ENCODE data around the gene IGDCC3. TPM values are rescaled to one million over a fixed set of nuclear protein-coding genes. Genes with fewer than 3 reads are reported as not detected.

IGDCC3 gene
- total and polyA plus RNA-seq, 2 of the 8 experiments (the other 6 are each of a cell fraction or from before 2014, with no cell fraction given), result 26.8 to 45.7 TPM

DNA sequence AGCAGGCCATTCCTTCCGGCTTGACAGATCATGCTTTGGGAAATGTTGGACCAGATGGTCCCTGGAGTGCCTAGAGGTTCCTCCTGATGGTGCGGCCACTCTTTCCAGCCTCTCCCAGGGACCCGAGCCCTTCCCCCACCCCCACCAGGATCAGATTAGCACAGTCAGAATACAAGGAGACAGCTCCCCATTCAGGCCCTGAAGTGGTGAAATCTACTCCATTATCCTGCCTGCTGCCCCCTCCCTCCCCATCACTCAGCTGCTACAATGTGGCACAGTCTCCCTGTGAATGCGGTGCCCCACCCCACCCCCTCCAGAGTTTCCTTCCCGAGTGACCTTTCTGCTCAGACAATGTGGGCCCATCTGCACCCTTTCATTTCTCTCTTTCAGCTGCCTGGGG lies 43.9 kb downstream of the IGDCC3 start (continued):
- TF ChIP-seq CTBP2 (IDR thresholded peaks at IDR 0.05; ENCODE audit: borderline replicate concordance, insufficient read depth, insufficient read length, low read length) (no peak), TAF1 (IDR thresholded peaks at IDR 0.05; ENCODE audit: low read depth, low read length) (no peak), CREB1 (IDR thresholded peaks at IDR 0.05) (no peak), RXRA (IDR thresholded peaks at IDR 0.05; ENCODE audit: insufficient read depth, low read depth, low read length) (no peak), TBP (IDR thresholded peaks at IDR 0.05; ENCODE audit: low read depth, low read length) (no peak), HDAC2 (IDR thresholded peaks at IDR 0.05; ENCODE audit: borderline replicate concordance in 1 of 2, low read depth in 2 of 2, low read length in 2 of 2) (no peak)
- TF ChIP-seq, protein P1, sequence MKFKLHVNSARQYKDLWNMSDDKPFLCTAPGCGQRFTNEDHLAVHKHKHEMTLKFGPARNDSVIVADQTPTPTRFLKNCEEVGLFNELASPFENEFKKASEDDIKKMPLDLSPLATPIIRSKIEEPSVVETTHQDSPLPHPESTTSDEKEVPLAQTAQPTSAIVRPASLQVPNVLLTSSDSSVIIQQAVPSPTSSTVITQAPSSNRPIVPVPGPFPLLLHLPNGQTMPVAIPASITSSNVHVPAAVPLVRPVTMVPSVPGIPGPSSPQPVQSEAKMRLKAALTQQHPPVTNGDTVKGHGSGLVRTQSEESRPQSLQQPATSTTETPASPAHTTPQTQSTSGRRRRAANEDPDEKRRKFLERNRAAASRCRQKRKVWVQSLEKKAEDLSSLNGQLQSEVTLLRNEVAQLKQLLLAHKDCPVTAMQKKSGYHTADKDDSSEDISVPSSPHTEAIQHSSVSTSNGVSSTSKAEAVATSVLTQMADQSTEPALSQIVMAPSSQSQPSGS (IDR thresholded peaks at IDR 0.05; ENCODE audit: low read length), result no peak

All from H1 (cell line).